ENCODE measurements around the gene IGSF8. TPM values are rescaled to one million over a fixed set of nuclear protein-coding genes. Genes with fewer than 3 reads are reported as not detected.

Gene IGSF8
- total RNA-seq, 1 donor from 2014 or later, result 35.9 TPM

DNA sequence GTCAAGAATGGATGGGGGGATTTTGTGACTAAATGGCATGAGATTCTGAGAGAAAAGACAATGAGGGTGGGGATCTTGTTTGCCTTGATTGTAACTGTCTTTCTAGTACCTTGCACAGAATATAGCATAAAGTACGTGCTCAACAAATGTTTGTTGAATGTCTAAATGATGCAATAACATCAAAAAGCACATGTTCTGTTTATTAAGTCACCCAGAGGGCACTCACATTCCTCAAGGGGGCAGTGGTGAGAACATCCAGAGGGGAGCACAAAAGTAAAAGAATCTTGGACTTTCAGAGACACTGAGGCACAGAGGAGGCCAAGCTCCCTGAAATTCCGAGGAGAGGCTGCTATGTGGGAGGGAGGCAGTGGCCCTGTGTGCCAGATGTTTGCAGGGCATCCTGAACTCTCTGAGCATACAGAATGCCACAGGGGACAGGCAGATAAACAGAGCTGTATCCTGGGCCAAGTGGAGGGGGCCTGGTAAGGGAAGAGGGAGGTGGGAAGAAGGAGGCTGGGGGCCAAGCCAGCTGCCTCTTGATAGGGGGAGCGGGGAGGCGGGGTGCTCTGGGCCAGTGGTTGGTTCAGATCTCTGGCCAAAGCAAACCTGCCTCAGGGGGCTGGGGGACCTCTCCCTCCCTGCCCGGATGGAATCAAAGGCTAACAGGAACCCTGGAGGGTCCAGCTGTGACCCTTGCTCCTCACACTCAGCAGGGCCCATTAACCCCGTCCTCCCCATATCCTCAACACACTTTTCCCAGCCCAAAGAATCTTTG lies 10.7 kb upstream of the IGSF8 start:
- DNase-seq (no peak), ATAC-seq (peak in 1 of 2 donors; percentile 33)
- intact Hi-C loops (cut with DNase I), result no loop called here
- no peak overlapping the region for H3K4me3 ChIP-seq
- H3K27ac ChIP-seq, result no peak overlapping the region
- H3K27me3 ChIP-seq (ENCODE audit: low read depth), result peaks cover 4% of the 10 kb centered on the region
- TF ChIP-seq, protein P1, sequence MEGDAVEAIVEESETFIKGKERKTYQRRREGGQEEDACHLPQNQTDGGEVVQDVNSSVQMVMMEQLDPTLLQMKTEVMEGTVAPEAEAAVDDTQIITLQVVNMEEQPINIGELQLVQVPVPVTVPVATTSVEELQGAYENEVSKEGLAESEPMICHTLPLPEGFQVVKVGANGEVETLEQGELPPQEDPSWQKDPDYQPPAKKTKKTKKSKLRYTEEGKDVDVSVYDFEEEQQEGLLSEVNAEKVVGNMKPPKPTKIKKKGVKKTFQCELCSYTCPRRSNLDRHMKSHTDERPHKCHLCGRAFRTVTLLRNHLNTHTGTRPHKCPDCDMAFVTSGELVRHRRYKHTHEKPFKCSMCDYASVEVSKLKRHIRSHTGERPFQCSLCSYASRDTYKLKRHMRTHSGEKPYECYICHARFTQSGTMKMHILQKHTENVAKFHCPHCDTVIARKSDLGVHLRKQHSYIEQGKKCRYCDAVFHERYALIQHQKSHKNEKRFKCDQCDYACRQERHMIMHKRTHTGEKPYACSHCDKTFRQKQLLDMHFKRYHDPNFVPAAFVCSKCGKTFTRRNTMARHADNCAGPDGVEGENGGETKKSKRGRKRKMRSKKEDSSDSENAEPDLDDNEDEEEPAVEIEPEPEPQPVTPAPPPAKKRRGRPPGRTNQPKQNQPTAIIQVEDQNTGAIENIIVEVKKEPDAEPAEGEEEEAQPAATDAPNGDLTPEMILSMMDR (IDR thresholded peaks at IDR 0.05), result peak; percentile 52
- H3K36me3 ChIP-seq, result no peaks in the 10 kb centered on the region
- H3K4me1 ChIP-seq, result no peaks in the 10 kb centered on the region
- H3K9me3 ChIP-seq, result no peaks in the 10 kb centered on the region

DNA sequence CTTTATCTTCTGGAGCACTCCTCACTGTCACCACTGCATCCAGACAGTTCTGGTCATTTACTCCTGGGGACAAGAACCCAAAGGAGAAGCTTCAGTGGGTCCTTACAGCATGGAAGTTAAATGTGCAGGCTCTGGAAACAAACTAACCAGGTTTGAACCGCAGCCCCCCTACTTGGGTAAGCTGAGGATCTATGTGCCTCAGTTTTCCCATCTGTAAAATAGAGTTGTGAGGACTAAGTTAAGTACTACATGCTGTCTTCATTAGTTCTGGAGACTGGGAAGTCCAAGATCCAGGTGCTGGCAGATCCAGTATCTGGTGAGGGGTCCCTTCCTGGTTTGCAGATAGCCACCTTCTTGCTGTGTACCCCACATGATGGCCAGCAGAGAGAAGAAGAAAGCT lies 9.1 kb upstream of the IGSF8 start:
- H3K27ac ChIP-seq, result no peak overlapping the region

DNA sequence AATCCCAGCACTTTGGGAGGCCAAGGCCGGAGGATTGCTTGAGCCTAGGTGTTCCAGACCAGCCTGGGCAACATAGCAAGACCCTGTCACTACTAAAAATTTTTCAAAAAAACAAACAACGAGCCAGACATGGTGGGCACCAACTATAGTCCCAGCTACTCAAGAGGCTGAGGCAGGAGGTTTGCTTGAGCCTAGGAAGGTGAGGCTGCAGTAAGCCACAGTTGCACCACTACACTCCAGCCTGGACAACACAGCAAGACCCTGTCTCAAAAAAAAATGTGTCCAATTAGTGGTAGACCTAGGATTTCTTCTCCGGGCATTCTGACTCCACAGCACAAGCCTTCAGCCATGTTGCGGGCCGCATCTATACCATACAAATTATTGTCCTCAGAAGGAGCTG lies 6.7 kb upstream of the IGSF8 start:
- TF ChIP-seq, protein P1 (IDR thresholded peaks at IDR 0.05), result no peak
- H3K9me3 ChIP-seq, result no peaks in the 10 kb centered on the region
- no peak for DNase-seq
- ATAC-seq, result no peak
- H3K27ac ChIP-seq, result no peak overlapping the region
- no peak overlapping the region for H3K4me3 ChIP-seq
- H3K4me1 ChIP-seq, result peaks cover 12% of the 10 kb centered on the region
- H3K27me3 ChIP-seq (ENCODE audit: low read depth), result peaks cover 4% of the 10 kb centered on the region
- intact Hi-C loops (cut with DNase I), result no loop called here
- H3K36me3 ChIP-seq, result no peaks in the 10 kb centered on the region

More for the DNA sequence above, 9.1 kb upstream of the IGSF8 start:
- Histone ChIP-seq H3K27me3 (ENCODE audit: low read depth) (peaks cover 4% of the 10 kb centered on the region), H3K4me1 (peaks cover 7% of the 10 kb centered on the region), H3K9me3 (no peaks in the 10 kb centered on the region), H3K4me3 (no peak overlapping the region), H3K36me3 (no peaks in the 10 kb centered on the region)
- intact Hi-C loops (cut with DNase I), result no loop called here
- TF ChIP-seq, protein P1 (IDR thresholded peaks at IDR 0.05), result no peak
- no peak for DNase-seq
- ATAC-seq, result no peak

DNA sequence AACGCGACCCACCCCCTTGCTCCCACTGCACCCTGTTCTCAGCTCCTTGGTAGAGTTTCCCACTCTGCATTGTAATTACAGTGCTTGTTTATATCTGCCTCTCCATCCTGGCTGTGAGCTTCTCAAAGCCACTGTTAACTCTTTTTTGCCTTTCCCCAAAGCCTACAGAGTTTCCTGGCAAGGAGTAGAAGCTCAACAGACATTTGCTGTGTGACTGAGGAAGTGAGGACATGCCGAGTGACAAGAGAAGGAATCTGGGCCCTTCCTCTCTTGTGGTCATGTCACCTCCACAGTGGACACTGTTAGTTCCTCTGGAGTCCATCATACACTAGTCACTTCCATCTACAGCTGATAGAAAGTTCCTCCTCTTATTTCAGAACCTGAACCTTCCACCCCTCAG lies 6.1 kb upstream of the IGSF8 start:
- DNase-seq (no peak), ATAC-seq (no peak)
- Histone ChIP-seq H3K4me3 (no peak overlapping the region), H3K27ac (no peak overlapping the region), H3K4me1 (peaks cover 16% of the 10 kb centered on the region), H3K9me3 (no peaks in the 10 kb centered on the region), H3K27me3 (ENCODE audit: low read depth) (peaks cover 4% of the 10 kb centered on the region), H3K36me3 (no peaks in the 10 kb centered on the region)
- intact Hi-C loops (cut with DNase I), result no loop called here
- TF ChIP-seq, protein P1 (IDR thresholded peaks at IDR 0.05), result no peak

DNA sequence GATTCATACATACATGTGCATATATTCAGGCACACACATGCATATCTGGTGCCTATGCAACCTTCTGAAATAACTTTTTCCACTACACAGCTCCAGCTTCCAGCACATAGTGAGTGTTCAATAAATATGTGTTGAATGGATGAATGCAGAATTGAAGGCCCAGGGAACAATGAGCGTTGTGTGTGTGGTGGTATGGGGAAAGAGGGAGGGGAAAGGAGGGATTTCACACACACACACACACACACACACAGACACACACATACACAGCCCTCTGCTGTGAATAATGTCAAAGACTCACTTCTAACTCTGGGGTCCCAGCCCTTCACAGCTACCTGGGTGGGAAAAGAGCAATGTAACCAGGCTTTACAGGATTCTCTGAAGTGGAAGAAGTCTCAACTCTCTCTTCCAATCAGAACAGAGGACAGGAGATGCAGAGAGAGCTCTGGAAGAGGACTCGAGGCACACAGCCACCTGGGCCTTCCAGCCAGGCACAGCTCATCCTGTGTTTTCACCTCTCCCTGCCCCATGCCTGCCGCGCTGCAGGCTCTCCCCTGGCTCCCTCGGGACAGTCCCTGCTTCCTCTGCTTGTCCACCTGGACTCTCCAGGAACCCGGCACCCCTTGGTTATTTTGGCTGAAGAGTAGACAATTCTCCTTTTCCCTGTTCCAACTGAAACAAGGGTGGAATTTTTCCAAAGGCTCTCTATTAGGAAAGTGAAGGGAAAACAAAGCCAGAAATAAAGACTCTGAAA lies 5.4 kb upstream of the IGSF8 start:
- Histone ChIP-seq H3K9me3 (no peaks in the 10 kb centered on the region), H3K4me1 (peaks cover 20% of the 10 kb centered on the region), H3K27me3 (ENCODE audit: low read depth) (no peaks in the 10 kb centered on the region), H3K27ac (no peak overlapping the region), H3K36me3 (no peaks in the 10 kb centered on the region), H3K4me3 (no peak overlapping the region)
- DNase-seq, result no peak
- intact Hi-C loops (cut with DNase I), result no loop called here
- TF ChIP-seq, protein P1 (IDR thresholded peaks at IDR 0.05), result no peak
- no peak for ATAC-seq

Measured in lower lobe of right lung (tissue), 2 donors.